Gastroesophageal sphincter (tissue), 4 donors: ENCODE measurements around the gene CELA2A. TPM values are rescaled to one million over a fixed set of nuclear protein-coding genes. Genes with fewer than 3 reads are reported as not detected.
"Not testable (repeated sequence)": the region's sequence is repeated elsewhere in the genome, so short reads cannot be mapped to it uniquely, and the experiment has no call there.

Experiments
- ATAC-seq: fragments of 150-250 bp; one replicate; pipeline ENCODE4 v1.9.1; 2016; ENCODE audit warnings: mild to moderate bottlenecking, moderate library complexity
- H3K27ac ChIP-seq, 4 donors: fragments of 200-600 bp; sonication (generic) in 3 of 4; 1 replicate in 3 of 4; 2 replicates in 1 of 4; pipeline ENCODE4 v1.5.1; 2016 to 2019
- H3K27me3 ChIP-seq: fragments of 200-600 bp; sonication (generic); one replicate; pipeline ENCODE4 v1.5.1; 2019
- H3K36me3 ChIP-seq, 2 donors: fragments of 200-600 bp; sonication (generic); one replicate each; pipeline ENCODE4 v1.5.1; 2019; ENCODE audit warnings: control low read depth in 1 of 2
- H3K4me1 ChIP-seq, 3 donors: fragments of 200-600 bp; sonication (generic); 1 replicate in 2 of 3; 2 replicates in 1 of 3; pipeline ENCODE4 v1.5.1; 2016 to 2019; ENCODE audit warnings: control low read depth in 2 of 3
- H3K4me3 ChIP-seq, 2 donors: fragments of 200-600 bp; sonication (generic); one replicate each; pipeline ENCODE4 v1.5.1; 2019; ENCODE audit warnings: mild to moderate bottlenecking in 1 of 2, moderate library complexity in 1 of 2
- H3K9me3 ChIP-seq, 3 donors: fragments of 200-600 bp; sonication (generic); one replicate each; pipeline ENCODE4 v1.5.1; 2017 to 2019; ENCODE audit warnings: control low read depth in 2 of 3
- CTCF ChIP-seq, 4 experiments: fragments of 200-600 bp in 2 of 4; fragments of 450-650 bp in 2 of 4; sonication (generic) in 1 of 4; IDR thresholded peaks; one replicate each; pipeline ENCODE4 v1.5.1; 2017 to 2019; ENCODE audit warnings: antibody characterized with exemption in 4 of 4, mild to moderate bottlenecking in 2 of 4, moderate library complexity in 2 of 4
- EP300 ChIP-seq: sonication (generic); formaldehyde crosslinking; IDR thresholded peaks from one replicate; pipeline ENCODE4 v1.6.1; 2017; ENCODE audit warnings: antibody characterized with exemption, mild to moderate bottlenecking
- POLR2A ChIP-seq, 2 donors: fragments of 450-650 bp; IDR thresholded peaks; one replicate each; pipeline ENCODE4 v1.6.1; 2017; ENCODE audit warnings: antibody characterized with exemption in 2 of 2, mild to moderate bottlenecking in 2 of 2, moderate library complexity in 1 of 2
- POLR2AphosphoS5 ChIP-seq: sonication (generic); formaldehyde crosslinking; IDR thresholded peaks from one replicate; pipeline ENCODE4 v1.6.1; 2017; ENCODE audit warnings: antibody characterized with exemption
- WGBS, 2 donors: methylation state at CpG; one replicate each; pipeline ENCODE4 v1.1.5; 2018; ENCODE audit warnings: low coverage in 1 of 2; 5-methylcytosine and 5-hydroxymethylcytosine counted together
- total RNA-seq, 4 donors: library from RNA; depleted of rRNA; stranded (reverse); fragments of >200 nt; gene quantifications; one replicate each; pipeline ENCODE4 v1.1.0, GENCODE V29; 2016

The CELA2A gene
- total RNA-seq, 4 donors from 2014 or later: not detected

- no peak for ATAC-seq
- peaks cover 0 to 14% (median 0%) of the 10 kb centered on the region in 3 donors for H3K4me1 ChIP-seq
- no peaks in the 10 kb centered on the region for H3K36me3 ChIP-seq
- no peak overlapping the region for H3K4me3 ChIP-seq
- no peak for TF ChIP-seq POLR2AphosphoS5
- no peak for TF ChIP-seq POLR2A (IDR thresholded peaks at IDR 0.05)
- TF ChIP-seq CTCF (IDR thresholded peaks at IDR 0.05): no peak
- no peak for TF ChIP-seq EP300
- no peak overlapping the region for H3K27ac ChIP-seq
- H3K9me3 ChIP-seq: no peaks in the 10 kb centered on the region
- no peaks in the 10 kb centered on the region for H3K27me3 ChIP-seq
Measured at GRCh38 chr1:15468145-15468544, 11.6 kb downstream of the CELA2A start.

- H3K36me3 ChIP-seq: no peaks in the 10 kb centered on the region
- no peaks in the 10 kb centered on the region for H3K27me3 ChIP-seq
- WGBS, 2 donors: 0 to 35% methylated on average over 2 to 3 of the region's 3 CpGs
- H3K9me3 ChIP-seq: no peaks in the 10 kb centered on the region
- no peak for ATAC-seq
- H3K27ac ChIP-seq: peak overlapping the region in 1 of 4 donors; percentile 30
- TF ChIP-seq EP300 (no peak), CTCF (IDR thresholded peaks at IDR 0.05) (no peak), POLR2A (IDR thresholded peaks at IDR 0.05) (no peak), POLR2AphosphoS5 (no peak)
- H3K4me3 ChIP-seq: no peak overlapping the region
- H3K4me1 ChIP-seq: peaks cover 0 to 14% (median 0%) of the 10 kb centered on the region in 3 donors
Measured at GRCh38 chr1:15469361-15469760, 12.8 kb downstream of the CELA2A start.

DNA sequence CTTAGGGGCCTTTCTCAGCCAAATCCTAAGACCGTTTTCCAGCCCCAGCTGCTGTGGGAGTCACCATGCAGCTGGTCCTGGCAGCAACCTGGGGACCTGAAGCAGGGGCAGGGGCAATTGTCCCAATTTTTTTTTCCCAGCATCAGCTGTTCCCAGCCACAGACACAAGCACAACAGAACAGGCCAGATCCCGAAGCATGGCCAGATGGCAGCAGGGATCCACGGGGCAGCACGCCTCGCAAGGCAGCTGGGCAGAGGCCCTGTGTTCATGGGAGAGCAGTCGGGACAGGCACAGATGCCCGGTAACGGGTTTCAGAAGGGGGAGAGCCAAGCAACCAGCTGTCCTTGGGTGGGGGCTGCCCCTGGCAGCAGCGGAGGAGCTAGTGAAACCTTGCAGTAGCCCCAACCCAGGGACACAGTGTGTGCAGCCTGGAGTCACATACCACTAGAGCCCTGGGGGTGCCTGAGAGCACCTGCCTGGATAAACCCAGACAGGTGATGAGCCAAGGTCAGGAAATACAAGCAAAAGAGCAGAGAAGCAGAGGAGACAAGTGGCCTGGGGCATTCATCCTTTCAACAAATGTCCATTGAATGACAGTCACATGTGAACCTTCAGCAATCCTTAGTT lies 13.4 kb downstream of the CELA2A start:
- not testable (repeated sequence) for H3K27me3 ChIP-seq, H3K9me3 ChIP-seq, H3K36me3 ChIP-seq, ATAC-seq, H3K4me3 ChIP-seq
- Histone ChIP-seq H3K4me1 (peaks cover 0 to 14% (median 0%) of the 10 kb centered on the region in 3 donors), H3K27ac (peak overlapping the region in 1 of 4 donors; percentile 30)
- WGBS, 2 donors: 57% methylated on average over 1 of the region's 9 CpGs; no CpG with 5 or more reads in 1 of the 2 donors

DNA sequence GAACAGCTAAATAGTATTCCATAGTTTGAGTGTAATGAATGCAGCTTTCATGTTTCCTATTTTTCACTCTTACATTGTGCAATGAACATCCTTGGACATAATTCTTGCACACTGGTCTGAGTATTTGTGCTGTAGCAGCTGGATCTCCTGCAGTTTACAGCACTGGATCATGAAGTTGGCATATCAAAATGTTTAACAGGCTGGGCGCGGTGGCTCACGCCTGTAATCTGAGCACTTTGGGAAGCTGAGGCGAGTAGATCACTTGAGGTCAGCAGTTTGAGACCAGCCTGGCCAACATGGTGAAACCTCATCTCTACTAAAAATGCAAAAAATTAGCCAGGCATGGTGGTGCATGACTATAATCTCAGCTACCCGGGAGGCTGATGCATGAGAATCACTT lies 14.5 kb downstream of the CELA2A start:
- 100% methylated on average over 1 to 2 of the region's 5 CpGs for WGBS, 2 donors
- H3K36me3 ChIP-seq, H3K27me3 ChIP-seq, H3K9me3 ChIP-seq, H3K27ac ChIP-seq, ATAC-seq, H3K4me3 ChIP-seq: not testable (repeated sequence)
- H3K4me1 ChIP-seq: peaks cover 0 to 14% (median 0%) of the 10 kb centered on the region in 3 donors

DNA sequence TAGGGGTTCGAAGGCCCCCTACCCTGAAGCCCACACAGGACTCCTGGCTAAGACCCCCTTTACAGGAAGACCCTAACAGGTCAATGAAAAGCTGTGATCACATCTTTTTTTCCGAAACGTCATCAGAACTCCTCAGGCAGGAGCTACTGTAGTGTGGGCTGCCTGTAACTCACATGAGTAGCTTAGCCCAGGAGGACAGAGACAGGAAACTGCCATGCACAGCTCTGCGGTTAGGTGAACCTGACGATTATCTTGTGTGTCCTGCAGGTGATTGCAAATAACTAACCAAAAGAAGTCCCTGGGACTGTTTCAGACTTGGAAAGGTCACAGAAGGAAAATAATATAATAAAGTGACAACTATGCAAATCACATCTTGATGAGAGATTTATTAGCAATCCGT lies 15.2 kb downstream of the CELA2A start:
- H3K9me3 ChIP-seq, H3K27ac ChIP-seq, ATAC-seq, H3K36me3 ChIP-seq, H3K27me3 ChIP-seq, H3K4me3 ChIP-seq: not testable (repeated sequence)
- WGBS, 2 donors: 55 to 83% methylated on average over 3 to 5 of the region's 6 CpGs
- peaks cover 0 to 14% (median 0%) of the 10 kb centered on the region in 3 donors for H3K4me1 ChIP-seq

DNA sequence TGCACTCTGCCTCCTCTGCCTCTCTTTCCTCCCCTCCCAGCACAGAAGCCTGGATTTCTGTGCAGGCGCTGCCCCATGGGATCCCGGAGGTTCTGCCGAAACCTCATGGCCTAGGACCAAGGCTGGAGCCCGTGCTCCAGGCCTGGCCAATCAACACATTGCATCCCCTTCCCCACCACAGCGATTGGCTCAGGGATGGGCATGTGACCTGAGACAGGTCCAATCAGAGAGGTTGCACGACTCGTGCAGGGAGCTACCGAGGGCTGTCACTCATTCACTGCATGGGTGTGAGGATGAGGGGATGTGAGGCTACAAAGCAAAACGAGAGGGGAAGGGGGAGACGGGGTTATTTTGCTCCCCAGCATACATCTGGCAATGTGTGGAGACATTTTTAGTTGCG lies 16.1 kb downstream of the CELA2A start:
- Histone ChIP-seq H3K27me3 (no peaks in the 10 kb centered on the region), H3K4me3 (no peak overlapping the region), H3K4me1 (peaks cover 0 to 14% (median 0%) of the 10 kb centered on the region in 3 donors), H3K9me3 (no peaks in the 10 kb centered on the region), H3K27ac (no peak overlapping the region), H3K36me3 (no peaks in the 10 kb centered on the region)
- 79% methylated on average over 5 of the region's 11 CpGs; no CpG with 5 or more reads in 1 of the 2 donors for WGBS, 2 donors
- TF ChIP-seq CTCF (IDR thresholded peaks at IDR 0.05): no peak
- no peak for TF ChIP-seq POLR2A (IDR thresholded peaks at IDR 0.05)
- no peak for TF ChIP-seq POLR2AphosphoS5
- TF ChIP-seq EP300: no peak
- no peak for ATAC-seq
